ENCODE data around the gene IGIP. TPM values are rescaled to one million over a fixed set of nuclear protein-coding genes. Genes with fewer than 3 reads are reported as not detected.

The IGIP gene
- total and polyA plus RNA-seq, 9 donors: 6.8 to 17.3 (median 12.9) TPM

DNA sequence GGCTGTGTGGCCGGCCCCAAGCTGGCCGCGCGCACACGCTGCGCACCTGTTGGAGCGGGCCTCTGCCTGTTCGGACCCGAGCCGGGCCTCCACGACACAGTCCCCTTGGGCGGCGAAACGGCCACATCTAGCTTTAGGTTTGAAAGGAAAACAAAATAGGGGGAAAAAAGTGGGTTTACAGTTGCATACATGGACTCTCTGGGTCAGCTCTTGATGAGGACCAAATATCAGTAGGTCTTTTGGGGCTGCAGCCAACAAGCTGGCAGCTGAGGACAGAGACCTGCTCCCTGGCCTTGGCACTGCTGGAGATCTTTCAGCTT is 20.7 kb downstream of the IGIP start:
- Histone ChIP-seq H3K36me3 (no peaks in the 10 kb centered on the region), H3K4me1 (ENCODE audit: insufficient read depth) (peaks cover 7% of the 10 kb centered on the region), H3K4me3 (peak overlapping the region; percentile 31), H3K27ac (no peak overlapping the region), H3K9me3 (no peaks in the 10 kb centered on the region), H3K27me3 (no peaks in the 10 kb centered on the region)
- intact Hi-C loops (cut with DNase I): loop anchor here in 2 of 4 donors (5.0 to 10.0 kb wide), 2 partner anchors 74 to 302 kb away; no protein-coding TSS in a partner anchor
- no peak for DNase-seq
- TF ChIP-seq EP300 (IDR thresholded peaks at IDR 0.05): no peak
- TF ChIP-seq CTCF (IDR thresholded peaks at IDR 0.05): no peak
- TF ChIP-seq POLR2A (IDR thresholded peaks at IDR 0.05): no peak
- 59 to 76% (median 60%) methylated on average over 14 of the region's 14 CpGs for WGBS, 3 donors

DNA sequence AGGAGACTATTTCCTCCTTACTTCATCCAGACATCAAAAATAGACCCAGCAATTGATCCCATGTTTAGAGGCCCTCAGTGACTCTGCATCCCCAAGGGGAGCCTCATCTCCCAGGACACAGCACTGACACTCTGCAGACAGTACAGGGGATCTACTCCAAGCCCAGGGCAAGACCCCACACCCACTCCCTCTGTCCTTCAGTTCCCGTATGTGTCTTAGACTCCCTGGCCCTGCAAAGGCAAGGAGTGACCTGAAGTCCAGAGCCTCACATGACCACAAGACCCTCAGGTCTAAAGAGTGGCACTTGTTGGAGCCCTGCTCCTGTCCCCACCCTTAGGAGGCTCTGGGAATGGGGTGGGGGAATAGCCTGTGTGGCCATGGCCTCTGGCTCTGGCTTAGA is 21.7 kb downstream of the IGIP start:
- DNase-seq: no peak
- no peak overlapping the region for H3K27ac ChIP-seq
- H3K9me3 ChIP-seq: no peaks in the 10 kb centered on the region
- no peak overlapping the region for H3K4me3 ChIP-seq
- peaks cover 7% of the 10 kb centered on the region for H3K4me1 ChIP-seq (ENCODE audit: insufficient read depth)
- no peaks in the 10 kb centered on the region for H3K36me3 ChIP-seq
- no peak for TF ChIP-seq EP300 (IDR thresholded peaks at IDR 0.05)
- TF ChIP-seq CTCF (IDR thresholded peaks at IDR 0.05): no peak
- TF ChIP-seq POLR2A (IDR thresholded peaks at IDR 0.05): no peak
- intact Hi-C loops (cut with DNase I): loop anchor here in 2 of 4 donors (5.0 to 10.0 kb wide), 2 partner anchors 75 to 303 kb away; no protein-coding TSS in a partner anchor
- WGBS, 3 donors: 78 to 87% (median 87%) methylated on average over 1 of the region's 1 CpG
- H3K27me3 ChIP-seq: no peaks in the 10 kb centered on the region

DNA sequence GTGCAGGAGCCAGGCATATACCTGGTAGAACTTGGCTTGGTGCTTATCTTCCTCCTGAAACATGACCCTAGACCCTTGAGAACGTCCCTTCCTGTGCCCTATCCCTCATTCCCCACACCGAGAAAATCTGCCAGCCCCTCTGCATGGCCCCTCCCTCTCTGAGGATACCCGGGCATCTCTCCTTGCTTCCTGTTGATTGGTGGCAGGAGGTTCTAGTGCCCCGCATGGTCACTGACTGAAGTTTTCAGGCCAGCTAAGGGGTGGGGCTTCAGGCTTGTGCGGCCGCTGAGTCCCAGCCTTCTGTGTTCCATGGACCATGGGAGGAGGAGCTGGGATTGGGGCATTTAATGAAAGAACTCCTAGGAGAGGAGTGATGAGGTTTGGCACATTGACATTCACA is 22.8 kb downstream of the IGIP start:
- TF ChIP-seq CTCF (IDR thresholded peaks at IDR 0.05) (no peak), EP300 (IDR thresholded peaks at IDR 0.05) (no peak), POLR2A (IDR thresholded peaks at IDR 0.05) (no peak)
- no peaks in the 10 kb centered on the region for H3K27me3 ChIP-seq
- H3K9me3 ChIP-seq: no peaks in the 10 kb centered on the region
- no peak for DNase-seq
- 51 to 54% (median 52%) methylated on average over 6 of the region's 6 CpGs for WGBS, 3 donors
- H3K4me3 ChIP-seq: no peak overlapping the region
- no peaks in the 10 kb centered on the region for H3K36me3 ChIP-seq
- peaks cover 7% of the 10 kb centered on the region for H3K4me1 ChIP-seq (ENCODE audit: insufficient read depth)
- intact Hi-C loops (cut with DNase I): loop anchor here in 2 of 4 donors (5.0 to 10.0 kb wide), 2 partner anchors 76 to 304 kb away; no protein-coding TSS in a partner anchor
- H3K27ac ChIP-seq: no peak overlapping the region

DNA sequence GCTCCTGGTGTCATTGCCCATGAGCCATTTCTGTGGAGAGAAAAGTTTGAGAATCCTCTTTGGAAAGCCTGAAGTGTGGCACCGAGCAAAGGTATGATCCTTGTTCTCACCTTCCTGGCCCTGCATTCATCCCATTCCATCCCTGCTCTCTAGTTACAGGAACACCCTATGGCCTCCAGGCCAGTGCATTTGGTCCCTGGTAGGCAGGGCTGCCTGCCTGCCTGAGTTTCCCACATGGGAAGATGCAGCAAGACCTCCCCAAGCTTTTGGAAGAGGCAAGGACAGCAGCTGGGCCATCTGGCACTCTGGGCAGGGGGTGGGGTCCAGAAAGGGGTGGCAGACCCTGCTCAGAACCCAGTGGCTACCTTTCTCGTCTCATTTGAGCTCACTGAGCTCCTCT is 24.5 kb downstream of the IGIP start:
- whole genome bisulfite sequencing, 3 donors: 80 to 87% (median 85%) methylated on average over 2 of the region's 2 CpGs
- intact Hi-C loops (cut with DNase I): loop anchor here in 3 of 4 donors (5.0 to 10.0 kb wide), 2 partner anchors 68 to 365 kb away; no protein-coding TSS in a partner anchor
- Histone ChIP-seq H3K27ac (no peak overlapping the region), H3K4me3 (no peak overlapping the region), H3K4me1 (ENCODE audit: insufficient read depth) (peaks cover 7% of the 10 kb centered on the region), H3K36me3 (no peaks in the 10 kb centered on the region), H3K27me3 (no peaks in the 10 kb centered on the region), H3K9me3 (no peaks in the 10 kb centered on the region)
- no peak for DNase-seq
- no peak for TF ChIP-seq CTCF (IDR thresholded peaks at IDR 0.05)
- no peak for TF ChIP-seq EP300 (IDR thresholded peaks at IDR 0.05)
